Endometrial microvascular endothelial cells (primary cell): ENCODE measurements around the gene KIR2DL3. TPM values are rescaled to one million over a fixed set of nuclear protein-coding genes. Genes with fewer than 3 reads are reported as not detected.
"Not testable (repeated sequence)": the region's sequence is repeated elsewhere in the genome, so short reads cannot be mapped to it uniquely, and the experiment has no call there.

Experiments used
- in situ Hi-C: cut with HindIII; loops from 2 replicates; pipeline ENCODE4 v1.10.0; 2017; ENCODE audit warnings: low sequenced_read_pairs, low pct_unique_long_range_greater_than_20kb; ENCODE audit errors: inconsistent ontology term
- total RNA-seq: library from RNA; depleted of rRNA; stranded (reverse); fragments of >200 nt; gene quantifications from one replicate; pipeline ENCODE4 v1.2.3, GENCODE V29; 2015; ENCODE audit errors: inconsistent ontology term

KIR2DL3 gene
- total RNA-seq, 1 donor from 2014 or later, result not detected

DNA sequence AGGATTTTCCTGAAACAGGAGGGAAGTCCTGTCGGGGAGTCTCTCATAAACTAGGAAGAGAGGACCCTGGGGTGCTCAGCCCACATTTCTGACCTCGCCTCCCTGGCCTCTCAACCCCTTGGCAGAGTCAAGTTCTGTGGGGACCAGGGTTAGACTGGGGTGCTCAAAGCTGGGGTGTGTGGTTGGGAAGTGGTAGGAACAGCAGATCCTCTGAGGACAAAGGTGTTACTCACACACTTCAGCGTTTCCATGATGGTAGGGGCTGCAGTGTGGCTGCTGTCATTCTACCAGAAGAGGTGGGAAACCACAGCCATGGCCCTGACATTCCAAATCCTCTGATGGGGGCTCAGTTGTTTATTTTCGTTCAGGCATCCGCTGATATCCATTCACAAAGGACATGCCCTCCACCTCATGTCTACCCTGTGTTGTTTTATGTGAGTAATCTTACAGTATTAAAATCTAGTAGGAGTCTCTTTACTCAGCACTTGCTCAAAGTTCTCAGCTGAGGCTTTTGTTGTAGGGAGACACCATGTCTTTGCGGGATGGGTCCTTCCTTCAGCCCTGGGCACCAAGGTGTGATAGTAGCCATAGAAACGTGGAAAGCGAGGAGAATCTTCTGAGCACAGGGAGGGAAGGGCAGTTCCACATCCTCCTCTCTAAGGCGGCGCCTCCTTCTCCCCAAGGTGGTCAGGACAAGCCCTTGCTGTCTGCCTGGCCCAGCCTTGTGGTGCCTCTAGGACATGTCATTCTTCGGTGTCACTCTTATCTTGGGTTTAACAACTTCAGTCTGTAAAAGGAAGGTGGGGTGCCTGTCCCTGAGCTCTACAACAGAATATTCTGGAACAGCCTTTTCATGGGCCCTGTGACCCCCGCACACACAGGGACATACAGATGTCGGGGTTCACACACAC, 1.5 kb downstream of the KIR2DL3 start:
- in situ Hi-C loops, result no loop called here

DNA sequence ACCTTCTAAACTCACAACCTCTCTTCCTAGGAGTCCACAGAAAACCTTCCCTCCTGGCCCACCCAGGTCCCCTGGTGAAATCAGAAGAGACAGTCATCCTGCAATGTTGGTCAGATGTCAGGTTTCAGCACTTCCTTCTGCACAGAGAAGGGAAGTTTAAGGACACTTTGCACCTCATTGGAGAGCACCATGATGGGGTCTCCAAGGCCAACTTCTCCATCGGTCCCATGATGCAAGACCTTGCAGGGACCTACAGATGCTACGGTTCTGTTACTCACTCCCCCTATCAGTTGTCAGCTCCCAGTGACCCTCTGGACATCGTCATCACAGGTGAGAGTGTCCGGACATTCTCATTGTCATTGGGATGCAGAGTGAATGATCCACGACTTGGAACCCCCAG, 3.6 kb downstream of the KIR2DL3 start:
- in situ Hi-C loops, result not testable (repeated sequence)

- in situ Hi-C loops, result not testable (repeated sequence)
Measured at GRCh38 chr19:54744080-54744479, 5.8 kb downstream of the KIR2DL3 start.

DNA sequence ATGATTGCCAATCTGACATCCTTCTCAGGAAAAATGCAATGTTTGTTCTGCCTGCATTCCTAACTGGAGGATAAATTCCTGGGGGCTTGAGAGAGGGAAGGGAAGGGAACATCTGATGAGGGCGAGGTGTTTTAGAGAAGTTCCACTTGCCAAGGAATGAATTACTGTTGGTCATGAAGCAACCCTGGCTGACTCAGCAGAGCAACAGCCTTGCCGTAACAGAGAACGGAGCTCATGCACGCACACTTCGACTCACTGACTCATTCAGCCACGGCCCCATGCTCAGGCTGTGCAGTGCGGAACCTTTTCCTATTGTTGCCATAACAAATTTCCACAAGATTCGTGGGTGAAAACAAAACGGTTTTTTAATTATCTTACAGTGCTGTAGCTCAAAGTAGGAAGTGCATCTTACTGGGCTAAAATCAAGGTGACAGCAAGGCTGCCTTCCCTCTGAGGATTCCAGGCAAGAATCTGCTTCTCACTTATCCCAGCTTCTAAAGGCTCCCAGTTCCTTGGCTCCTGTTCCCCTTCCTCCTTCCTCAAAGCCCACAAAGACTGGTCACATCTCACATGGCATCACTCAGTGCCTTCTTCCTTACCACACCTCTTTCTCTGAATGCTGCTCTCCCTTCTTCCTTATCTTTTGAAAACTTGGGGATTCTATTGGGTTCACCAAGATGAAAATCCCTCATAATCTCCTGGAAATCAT, 9.5 kb downstream of the KIR2DL3 start:
- in situ Hi-C loops, result not testable (repeated sequence)

DNA sequence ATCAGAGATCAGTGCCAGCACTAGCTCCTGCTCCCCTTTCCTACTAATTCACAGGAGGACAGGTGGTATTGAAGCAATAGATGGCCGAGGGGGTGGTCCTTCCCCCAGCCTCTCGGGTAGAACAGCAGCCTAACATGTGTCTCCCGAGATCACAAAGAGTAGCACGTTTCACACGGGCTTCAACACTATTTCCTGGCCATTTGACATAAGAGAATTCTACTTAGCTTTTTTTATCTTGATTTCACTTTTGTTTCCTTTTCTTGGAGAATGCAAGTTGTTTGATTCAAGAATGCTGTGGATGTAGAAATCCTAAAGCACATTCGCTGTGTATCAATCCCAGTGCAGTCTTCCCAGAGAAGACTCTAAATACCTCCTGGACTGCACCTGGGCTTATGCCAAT, 12.0 kb downstream of the KIR2DL3 start:
- in situ Hi-C loops, result not testable (repeated sequence)

DNA sequence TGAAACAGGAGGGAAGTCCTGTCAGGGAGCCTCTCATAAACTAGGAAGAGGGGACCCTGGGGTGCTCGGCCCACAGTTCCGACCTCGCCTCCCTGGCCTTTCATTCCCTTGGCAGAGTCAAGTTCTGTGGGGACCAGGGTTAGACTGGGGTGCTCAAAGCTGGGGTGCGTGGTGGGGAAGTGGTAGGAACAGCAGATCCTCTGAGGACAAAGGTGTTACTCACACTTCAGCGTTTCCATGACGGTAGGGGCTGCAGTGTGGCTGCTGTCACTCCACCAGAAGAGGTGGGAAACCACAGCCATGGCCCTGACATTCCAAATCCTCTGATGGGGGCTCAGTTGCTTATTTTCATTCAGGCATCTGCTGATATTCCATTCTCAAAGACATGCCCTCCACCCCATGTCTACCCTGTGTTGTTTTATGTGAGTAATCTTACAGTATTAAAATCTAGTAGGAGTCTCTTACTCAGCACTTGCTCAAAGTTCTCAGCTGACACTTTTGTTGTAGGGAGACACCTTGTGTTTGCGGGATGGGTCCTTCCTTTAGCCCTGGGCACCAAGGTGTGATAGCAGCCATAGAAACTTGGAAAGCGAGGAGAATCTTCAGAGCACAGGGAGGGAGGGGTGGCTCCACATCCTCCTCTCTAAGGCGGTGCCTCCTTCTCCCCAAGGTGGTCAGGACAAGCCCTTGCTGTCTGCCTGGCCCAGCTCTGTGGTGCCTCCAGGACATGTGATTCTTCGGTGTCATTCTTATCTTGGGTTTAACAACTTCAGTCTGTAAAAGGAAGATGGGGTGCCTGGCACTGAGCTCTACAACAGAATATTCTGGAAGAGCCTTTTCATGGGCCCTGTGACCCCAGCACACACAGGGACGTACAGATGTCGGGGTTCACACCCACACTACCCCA, 18.1 kb downstream of the KIR2DL3 start:
- in situ Hi-C loops, result not testable (repeated sequence)

- in situ Hi-C loops, result not testable (repeated sequence)
Measured at GRCh38 chr19:54758577-54758976, 20.3 kb downstream of the KIR2DL3 start.

- in situ Hi-C loops, result not testable (repeated sequence)
Measured at GRCh38 chr19:54764219-54764618, 25.9 kb downstream of the KIR2DL3 start.

DNA sequence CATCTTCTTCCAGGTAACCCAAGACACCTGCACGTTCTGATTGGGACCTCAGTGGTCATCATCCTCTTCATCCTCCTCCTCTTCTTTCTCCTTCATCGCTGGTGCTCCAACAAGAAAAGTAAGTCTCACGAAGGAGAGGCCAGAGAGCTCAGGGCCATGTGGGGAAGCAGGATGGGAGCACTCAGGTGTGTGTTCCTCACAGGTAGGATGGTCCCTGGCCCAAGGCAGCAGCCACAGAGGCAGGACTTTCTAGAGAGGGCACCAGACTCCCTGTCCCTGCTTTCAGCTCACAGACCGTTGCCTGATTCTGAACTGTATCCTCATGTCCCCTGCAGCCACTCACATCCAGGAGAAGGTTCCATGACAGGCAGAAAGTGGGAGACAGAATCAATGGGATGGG, 28.2 kb downstream of the KIR2DL3 start:
- in situ Hi-C loops, result not testable (repeated sequence)

DNA sequence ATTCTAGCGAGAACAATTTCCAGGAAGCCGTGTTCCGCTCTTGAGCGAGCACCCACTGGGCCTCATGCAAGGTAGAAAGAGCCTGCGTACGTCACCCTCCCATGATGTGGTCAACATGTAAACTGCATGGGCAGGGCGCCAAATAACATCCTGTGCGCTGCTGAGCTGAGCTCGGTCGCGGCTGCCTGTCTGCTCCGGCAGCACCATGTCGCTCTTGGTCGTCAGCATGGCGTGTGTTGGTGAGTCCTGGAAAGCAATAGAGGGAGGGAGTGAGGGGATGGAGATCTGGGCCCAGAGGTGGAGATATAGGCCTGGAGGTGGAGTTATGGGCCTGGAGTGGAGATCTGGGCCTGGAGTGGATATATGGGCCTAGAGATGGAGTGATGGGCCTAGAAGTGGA, 31.3 kb downstream of the KIR2DL3 start, which contains the start of gene KIR2DL1:
Gene KIR2DL1, plus strand, starts transcription at position 148 of the 400 bp plus-strand sequence. Its CDS starts 58 bp downstream, at position 206.
- in situ Hi-C loops, result not testable (repeated sequence)

DNA sequence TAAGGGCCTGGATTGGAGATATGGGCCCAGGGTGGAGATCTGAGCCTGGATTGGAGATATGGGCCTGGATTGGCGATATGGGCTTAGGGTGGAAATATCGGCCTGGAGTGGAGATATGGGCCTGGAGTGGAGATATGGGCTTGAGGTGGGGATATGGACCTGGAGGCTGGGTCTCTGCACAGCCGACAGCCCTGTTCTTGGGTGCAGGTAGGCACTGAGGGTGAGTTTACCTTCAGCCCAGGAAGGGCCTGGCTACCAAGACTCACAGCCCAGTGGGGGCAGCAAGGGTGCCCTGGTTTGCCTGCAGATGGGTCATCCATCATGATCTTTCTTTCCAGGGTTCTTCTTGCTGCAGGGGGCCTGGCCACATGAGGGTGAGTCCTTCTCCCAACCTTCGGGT, 32.2 kb downstream of the KIR2DL3 start:
- in situ Hi-C loops, result not testable (repeated sequence)

DNA sequence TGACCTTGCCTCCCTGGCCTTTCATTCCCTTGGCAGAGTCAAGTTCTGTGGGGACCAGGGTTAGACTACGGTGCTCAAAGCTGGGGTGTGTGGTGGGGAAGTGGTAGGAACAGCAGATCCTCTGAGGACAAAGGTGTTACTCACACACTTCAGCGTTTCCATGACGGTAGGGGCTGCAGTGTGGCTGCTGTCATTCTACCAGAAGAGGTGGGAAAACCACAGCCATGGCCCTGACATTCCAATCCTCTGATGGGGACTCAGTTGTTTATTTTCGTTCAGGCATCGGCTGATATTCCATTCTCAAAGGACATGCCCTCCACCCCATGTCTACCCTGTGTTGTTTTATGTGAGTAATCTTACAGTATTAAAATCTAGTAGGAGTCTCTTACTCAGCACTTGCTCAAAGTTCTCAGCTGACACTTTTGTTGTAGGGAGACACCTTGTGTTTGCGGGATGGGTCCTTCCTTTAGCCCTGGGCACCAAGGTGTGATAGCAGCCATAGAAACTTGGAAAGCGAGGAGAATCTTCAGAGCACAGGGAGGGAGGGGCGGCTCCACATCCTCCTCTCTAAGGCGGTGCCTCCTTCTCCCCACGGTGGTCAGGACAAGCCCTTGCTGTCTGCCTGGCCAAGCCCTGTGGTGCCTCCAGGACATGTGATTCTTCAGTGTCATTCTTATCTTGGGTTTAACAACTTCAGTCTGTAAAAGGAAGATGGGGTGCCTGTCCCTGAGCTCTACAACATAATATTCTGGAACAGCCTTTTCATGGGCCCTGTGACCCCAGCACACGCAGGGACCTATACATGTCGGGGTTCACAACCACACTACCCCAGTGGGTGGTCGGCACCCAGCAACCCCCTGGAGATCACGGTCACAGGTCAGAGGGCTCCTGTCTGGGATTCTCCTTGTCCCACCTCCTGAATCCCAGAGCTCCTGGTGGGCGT, 33.0 kb downstream of the KIR2DL3 start:
- in situ Hi-C loops, result not testable (repeated sequence)

DNA sequence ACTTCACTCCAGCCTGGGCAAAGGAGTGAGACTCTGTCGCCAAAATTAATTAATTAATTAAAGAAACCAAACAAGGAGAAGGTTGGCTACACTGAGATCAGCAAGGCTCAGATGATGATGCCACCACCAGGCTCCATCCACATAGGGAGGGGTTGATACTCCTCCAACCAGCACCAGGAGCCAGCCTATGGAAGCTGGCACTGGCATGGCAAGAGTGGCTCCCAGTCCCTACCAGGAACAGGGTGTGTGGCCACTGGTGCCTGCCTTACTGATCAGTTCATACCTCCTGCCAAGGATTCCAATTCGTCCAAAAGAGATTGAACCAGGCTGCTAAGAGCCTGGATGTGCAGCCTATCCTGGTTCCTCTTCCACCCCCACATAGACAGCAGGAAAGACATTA, 34.4 kb downstream of the KIR2DL3 start:
- in situ Hi-C loops, result not testable (repeated sequence)

DNA sequence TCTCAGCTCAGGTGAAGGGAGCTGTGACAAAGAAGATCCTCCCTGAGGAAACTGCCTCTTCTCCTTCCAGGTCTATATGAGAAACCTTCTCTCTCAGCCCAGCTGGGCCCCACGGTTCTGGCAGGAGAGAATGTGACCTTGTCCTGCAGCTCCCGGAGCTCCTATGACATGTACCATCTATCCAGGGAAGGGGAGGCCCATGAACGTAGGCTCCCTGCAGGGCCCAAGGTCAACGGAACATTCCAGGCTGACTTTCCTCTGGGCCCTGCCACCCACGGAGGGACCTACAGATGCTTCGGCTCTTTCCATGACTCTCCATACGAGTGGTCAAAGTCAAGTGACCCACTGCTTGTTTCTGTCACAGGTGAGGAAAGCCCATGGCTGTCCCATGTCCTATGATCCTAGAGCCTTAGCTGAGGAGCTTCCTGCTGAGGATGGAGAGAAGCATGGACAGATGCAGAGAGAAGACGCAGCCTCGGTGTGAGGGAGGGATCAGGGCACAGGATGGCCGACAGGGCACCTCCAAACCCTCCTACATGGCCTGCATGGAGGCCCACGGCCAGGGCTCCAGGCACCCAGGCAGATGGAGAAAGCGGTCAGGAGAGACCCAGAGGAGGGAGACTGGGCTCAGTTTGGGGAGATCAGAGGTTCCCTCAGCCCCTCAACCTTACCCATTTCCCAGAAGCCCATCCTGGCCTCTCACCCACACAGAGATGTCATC, 36.9 kb downstream of the KIR2DL3 start:
- in situ Hi-C loops, result not testable (repeated sequence)

DNA sequence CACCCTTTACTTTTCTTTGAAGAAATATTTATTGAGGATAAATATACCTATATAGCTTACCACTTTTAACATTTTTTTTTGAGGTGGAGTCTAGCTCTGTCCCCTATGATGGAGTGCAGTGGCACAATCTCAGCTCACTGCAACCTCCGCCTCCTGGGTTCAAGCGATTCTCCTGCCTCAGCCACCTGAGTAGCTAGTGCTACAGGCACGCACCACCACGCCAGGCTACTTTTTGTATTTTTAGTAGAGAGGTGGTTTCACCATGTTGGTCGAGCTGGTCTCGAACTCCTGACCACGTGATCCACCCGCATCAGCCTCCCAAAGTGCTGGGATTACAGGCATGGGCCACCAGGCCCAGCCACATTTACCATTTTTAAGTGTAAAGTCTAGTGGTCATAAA, 37.5 kb downstream of the KIR2DL3 start:
- in situ Hi-C loops, result not testable (repeated sequence)

DNA sequence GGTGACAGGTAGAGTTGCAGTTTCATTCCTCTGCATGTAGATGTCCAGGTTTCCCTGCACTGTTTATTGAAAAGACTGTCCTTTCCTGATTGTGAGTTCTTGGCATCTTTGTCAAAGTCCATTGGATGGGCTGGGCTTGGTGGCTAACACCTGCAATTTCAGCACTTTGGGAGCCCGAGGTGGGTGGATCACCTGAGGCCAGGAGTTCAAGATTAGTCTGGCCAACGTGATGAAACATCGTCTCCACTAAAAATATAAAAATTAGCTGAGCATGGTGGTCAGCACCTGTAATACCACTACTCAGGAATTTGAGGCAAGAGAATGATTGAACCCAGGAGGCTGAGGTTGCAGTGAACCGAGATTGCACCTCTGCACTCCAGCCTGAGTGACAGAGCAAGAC, 39.5 kb downstream of the KIR2DL3 start:
- in situ Hi-C loops, result not testable (repeated sequence)

DNA sequence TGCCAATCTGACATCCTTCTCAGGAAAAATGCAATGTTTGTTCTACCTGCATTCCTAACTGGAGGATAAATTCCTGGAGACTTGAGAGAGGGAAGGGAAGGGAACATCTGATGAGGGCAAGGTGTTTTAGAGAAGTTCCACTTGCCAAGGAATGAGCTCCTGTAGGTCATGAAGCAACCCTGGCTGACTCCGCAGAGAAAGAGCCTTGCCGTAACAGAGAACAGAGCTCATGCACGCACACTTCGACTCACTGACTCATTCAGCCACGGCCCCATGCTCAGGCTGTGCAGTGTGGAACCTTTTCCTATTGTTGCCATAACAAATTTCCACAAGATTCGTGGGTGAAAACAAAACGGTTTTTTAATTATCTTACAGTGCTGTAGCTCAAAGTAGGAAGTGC, 40.6 kb downstream of the KIR2DL3 start:
- in situ Hi-C loops, result not testable (repeated sequence)
